Activated naive CD4-positive, alpha-beta T cell treated with anti-CD3 and anti-CD28 coated beads, Interleukin-2, amount 50 U/mL, for 24 hours (primary cell): ENCODE data around the gene IPO4.
A peak's percentile ranks its signal among the peaks of the same experiment; 100 is the strongest.

Experiments
- H3K27ac Mint-ChIP-seq: one replicate; pipeline ENCODE4 v1.8.0; 2021; ENCODE audit warnings: mild to moderate bottlenecking, mixed read lengths
- H3K27me3 Mint-ChIP-seq: one replicate; pipeline ENCODE4 v1.8.0; 2021; ENCODE audit warnings: mixed read lengths
- H3K36me3 Mint-ChIP-seq: one replicate; pipeline ENCODE4 v1.8.0; 2021; ENCODE audit warnings: mixed read lengths
- H3K4me1 Mint-ChIP-seq: one replicate; pipeline ENCODE4 v1.8.0; 2021; ENCODE audit warnings: mixed read lengths
- H3K4me3 Mint-ChIP-seq: one replicate; pipeline ENCODE4 v1.8.0; 2021; ENCODE audit warnings: mild to moderate bottlenecking, mixed read lengths
- H3K9me3 Mint-ChIP-seq: one replicate; pipeline ENCODE4 v1.8.0; 2021; ENCODE audit warnings: mixed read lengths

The IPO4 gene

DNA sequence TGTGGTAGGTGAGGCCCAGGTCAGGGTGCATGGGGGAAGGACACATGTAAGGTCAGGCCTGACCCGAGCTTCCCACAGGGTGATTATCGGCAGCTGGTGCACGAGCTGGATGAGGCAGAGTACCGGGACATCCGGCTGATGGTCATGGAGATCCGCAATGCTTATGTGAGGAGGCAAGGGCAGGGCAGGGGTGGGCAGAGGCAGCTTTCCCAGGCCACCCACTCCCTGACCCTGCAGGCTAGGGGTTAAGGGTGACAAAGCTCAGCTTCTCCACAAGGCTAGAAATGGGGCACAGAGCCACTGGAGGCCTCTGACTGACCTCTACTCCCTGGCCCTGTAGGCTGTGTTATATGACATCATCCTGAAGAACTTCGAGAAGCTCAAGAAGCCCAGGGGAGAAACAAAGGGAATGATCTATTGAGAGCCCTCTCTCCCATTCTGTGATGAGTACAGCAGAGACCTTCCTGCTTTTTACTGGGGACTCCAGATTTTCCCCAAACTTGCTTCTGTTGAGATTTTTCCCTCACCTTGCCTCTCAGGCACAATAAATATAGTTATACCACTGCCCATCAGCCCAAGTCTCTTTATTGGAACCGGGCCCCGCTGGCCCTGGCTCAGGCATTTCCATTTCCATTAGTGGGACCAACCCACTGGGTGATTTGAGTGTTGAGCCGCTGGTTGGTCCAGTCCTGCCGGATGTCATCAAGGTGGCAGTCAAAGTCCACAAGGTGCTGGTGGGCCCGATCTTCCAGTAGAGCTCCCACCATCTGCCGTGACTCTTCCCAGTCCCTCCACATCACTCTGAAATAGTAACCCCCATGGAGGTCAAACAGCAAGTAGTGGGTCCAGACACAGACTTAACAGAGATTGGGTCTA is 50.0 kb downstream of the IPO4 start:
- H3K27me3 Mint-ChIP-seq = no peaks in the 10 kb centered on the region
- H3K4me1 Mint-ChIP-seq = peaks cover 64% of the 10 kb centered on the region
- H3K36me3 Mint-ChIP-seq = peaks cover 17% of the 10 kb centered on the region
- H3K27ac Mint-ChIP-seq = peak overlapping the region; percentile 18
- H3K9me3 Mint-ChIP-seq = no peaks in the 10 kb centered on the region
- peak overlapping the region; percentile 93 for H3K4me3 Mint-ChIP-seq

DNA sequence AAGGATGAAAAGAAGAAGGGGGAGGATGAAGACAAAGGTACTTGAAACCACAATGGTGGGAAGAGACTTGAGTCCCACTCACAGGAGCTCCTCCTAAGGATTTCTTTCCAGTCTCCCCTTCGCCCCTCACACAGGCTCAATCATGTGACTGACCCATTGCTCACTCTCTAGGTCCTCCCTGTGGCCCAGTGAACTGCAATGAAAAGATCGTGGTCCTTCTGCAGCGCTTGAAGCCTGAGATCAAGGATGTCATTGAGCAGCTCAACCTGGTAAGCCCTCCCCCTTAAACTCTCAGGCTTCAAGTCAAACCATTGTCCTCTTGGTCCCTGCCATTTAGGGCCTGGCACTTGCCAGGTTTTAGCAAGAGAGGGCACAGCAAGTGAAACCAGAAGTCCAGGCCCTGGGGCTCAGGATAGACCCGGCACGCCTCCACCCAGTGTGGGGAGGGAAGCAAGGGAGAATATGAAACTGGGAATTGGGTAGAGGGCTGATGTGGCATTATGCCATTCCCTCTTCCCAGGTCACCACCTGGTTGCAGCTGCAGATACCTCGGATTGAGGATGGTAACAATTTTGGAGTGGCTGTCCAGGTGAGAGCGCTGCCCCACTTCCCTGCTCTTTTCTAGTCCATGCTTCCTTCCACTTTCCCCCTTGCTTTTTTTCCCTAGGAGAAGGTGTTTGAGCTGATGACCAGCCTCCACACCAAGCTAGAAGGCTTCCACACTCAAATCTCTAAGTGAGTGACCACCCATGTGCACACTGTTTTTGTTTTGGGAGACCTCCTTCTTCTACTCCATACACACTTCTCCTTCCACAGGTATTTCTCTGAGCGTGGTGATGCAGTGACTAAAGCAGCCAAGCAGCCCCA is 50.9 kb downstream of the IPO4 start:
- H3K27me3 Mint-ChIP-seq = no peaks in the 10 kb centered on the region
- peaks cover 17% of the 10 kb centered on the region for H3K36me3 Mint-ChIP-seq
- H3K9me3 Mint-ChIP-seq = no peaks in the 10 kb centered on the region
- peak overlapping the region; percentile 93 for H3K4me3 Mint-ChIP-seq
- peak overlapping the region; percentile 90 for H3K27ac Mint-ChIP-seq
- peaks cover 60% of the 10 kb centered on the region for H3K4me1 Mint-ChIP-seq

GRCh38 chr14:24136684-24137528 is 51.7 kb downstream of the IPO4 start:
- H3K27ac Mint-ChIP-seq = peak overlapping the region; percentile 90
- H3K9me3 Mint-ChIP-seq = no peaks in the 10 kb centered on the region
- H3K36me3 Mint-ChIP-seq = peaks cover 17% of the 10 kb centered on the region
- peaks cover 63% of the 10 kb centered on the region for H3K4me1 Mint-ChIP-seq
- H3K4me3 Mint-ChIP-seq = peak overlapping the region; percentile 93
- no peaks in the 10 kb centered on the region for H3K27me3 Mint-ChIP-seq

DNA sequence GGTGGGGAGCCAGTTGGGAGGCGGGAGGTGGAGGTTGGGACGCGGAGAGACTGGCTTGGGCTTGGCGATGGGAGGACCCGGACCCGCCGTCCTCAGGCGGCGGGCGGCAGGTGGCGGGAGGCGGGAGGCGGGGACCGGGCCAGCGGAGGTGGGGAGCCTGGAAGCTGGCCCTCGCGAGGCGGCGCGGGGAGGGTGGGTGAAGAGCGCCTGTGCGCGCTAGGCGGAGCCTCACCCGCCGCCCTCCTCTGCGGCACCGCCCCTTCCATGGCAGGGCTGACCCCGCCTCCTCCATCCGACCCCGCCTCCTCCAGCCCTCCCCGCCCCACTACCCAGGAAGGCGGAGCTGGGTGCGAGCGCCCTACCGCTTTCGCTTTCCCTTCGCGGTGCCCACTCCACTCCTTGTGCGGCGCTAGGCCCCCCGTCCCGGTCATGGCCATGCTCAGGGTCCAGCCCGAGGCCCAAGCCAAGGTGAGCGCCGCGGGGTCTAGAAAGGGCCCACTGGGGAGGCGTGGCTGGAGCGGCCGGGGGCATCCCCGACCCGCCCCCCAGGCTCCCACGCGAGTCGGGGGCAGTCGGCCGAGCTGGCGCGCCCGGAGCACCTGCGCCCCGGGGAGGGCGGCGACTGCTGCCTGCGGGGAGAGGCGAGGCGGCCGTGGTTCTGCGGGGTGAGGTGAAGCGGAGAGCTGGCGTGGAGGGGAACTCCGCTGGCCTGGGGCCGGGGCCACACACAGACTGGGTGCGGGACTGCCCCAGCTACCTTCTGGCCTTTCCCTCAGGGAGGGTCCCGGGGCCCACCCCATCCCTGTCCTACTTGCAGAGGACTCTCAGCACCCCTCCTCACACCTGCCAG is 52.6 kb downstream of the IPO4 start, which contains the start of gene PSME1:
Gene PSME1 (plus strand): TSS at position 361 of the 850 bp plus-strand sequence. CDS start 69 bp downstream, at position 430.
- no peaks in the 10 kb centered on the region for H3K27me3 Mint-ChIP-seq

GRCh38 chr14:24135584-24135833 is 53.1 kb downstream of the IPO4 start:
- Mint-ChIP-seq H3K36me3 (peaks cover 17% of the 10 kb centered on the region), H3K4me1 (peaks cover 65% of the 10 kb centered on the region), H3K27ac (peak overlapping the region; percentile 96), H3K9me3 (no peaks in the 10 kb centered on the region), H3K4me3 (peak overlapping the region; percentile 93), H3K27me3 (no peaks in the 10 kb centered on the region)

More for the DNA sequence above, 52.6 kb downstream of the IPO4 start, which contains the start of gene PSME1:
- Mint-ChIP-seq H3K4me1 (peaks cover 64% of the 10 kb centered on the region), H3K36me3 (peaks cover 17% of the 10 kb centered on the region), H3K27ac (peak within 1 kb of the TSS; percentile 96), H3K9me3 (no peaks in the 10 kb centered on the region), H3K4me3 (peak within 1 kb of the TSS; percentile 93)

- no peaks in the 10 kb centered on the region for H3K27me3 Mint-ChIP-seq
- peaks cover 9% of the 10 kb centered on the region for H3K36me3 Mint-ChIP-seq
- H3K4me3 Mint-ChIP-seq = no peak overlapping the region
- peak overlapping the region; percentile 6 for H3K27ac Mint-ChIP-seq
- H3K4me1 Mint-ChIP-seq = peaks cover 53% of the 10 kb centered on the region
- H3K9me3 Mint-ChIP-seq = no peaks in the 10 kb centered on the region
Measured at GRCh38 chr14:24133735-24134134, 54.9 kb downstream of the IPO4 start.

DNA sequence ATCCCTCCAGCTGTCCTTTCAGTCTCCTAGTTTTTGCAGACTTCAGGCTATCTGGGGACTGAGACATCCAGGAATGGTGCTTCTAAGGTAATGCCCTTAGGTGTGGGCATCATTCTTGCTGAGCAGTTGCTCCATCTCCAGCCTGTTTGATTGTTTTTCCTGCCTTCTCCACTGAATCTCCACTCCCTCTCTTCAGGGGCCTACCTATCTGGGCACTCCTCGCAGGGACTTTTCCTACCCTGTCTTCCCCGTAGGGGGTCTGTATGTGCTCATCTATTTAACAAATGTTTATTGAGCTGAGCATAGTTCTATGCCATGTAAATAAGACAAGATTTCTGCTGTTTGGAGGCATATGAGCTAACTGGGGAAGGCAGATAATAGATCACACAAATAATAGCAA is 55.6 kb downstream of the IPO4 start:
- Mint-ChIP-seq H3K4me3 (peak overlapping the region; percentile 71), H3K27me3 (no peaks in the 10 kb centered on the region), H3K36me3 (peaks cover 5% of the 10 kb centered on the region), H3K4me1 (peaks cover 45% of the 10 kb centered on the region), H3K9me3 (no peaks in the 10 kb centered on the region), H3K27ac (peak overlapping the region; percentile 98)

DNA sequence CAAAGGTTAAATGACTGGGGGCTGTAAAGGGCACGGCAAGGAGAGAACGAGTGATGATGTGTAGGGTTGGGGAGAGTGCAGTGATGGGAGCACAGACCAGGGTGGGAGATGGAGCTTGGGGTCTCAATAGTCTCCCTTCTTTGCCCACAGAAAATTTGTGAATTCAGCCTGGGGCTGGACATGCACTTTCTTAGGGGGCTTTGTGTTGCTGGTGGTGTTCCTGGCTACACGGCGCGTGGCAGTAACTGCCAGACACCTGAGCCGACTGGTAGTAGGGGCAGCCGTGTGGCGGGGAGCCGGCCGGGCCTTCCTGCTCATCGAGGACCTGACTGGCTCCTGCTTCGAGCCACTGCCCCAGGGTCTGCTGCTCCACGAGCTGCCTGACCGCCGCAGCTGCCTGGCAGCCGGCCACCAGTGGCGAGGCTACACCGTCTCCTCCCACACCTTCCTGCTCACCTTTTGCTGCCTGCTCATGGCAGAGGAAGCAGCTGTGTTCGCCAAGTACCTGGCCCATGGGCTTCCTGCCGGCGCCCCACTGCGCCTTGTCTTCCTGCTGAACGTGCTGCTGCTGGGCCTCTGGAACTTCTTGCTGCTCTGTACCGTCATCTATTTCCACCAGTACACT is 56.4 kb downstream of the IPO4 start:
- peak overlapping the region; percentile 71 for H3K4me3 Mint-ChIP-seq

DNA sequence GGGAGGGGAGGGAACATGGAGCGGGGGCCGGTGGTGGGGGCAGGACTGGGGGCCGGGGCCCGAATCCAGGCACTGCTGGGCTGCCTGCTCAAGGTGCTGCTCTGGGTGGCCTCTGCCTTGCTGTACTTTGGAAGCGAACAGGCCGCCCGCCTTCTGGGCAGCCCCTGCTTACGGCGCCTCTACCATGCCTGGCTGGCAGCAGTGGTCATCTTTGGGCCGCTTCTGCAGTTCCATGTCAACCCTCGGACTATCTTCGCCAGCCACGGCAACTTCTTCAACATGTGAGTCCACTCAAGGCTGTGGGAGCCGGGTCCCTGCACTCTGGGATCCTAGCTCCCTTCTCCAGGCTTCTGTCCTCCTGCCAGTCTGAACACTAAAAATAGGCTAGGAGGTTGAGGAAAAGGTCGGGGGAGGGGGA is 57.1 kb downstream of the IPO4 start:
- Mint-ChIP-seq H3K27ac (peak overlapping the region; percentile 98), H3K4me1 (peaks cover 34% of the 10 kb centered on the region), H3K4me3 (no peak overlapping the region), H3K9me3 (no peaks in the 10 kb centered on the region), H3K27me3 (no peaks in the 10 kb centered on the region), H3K36me3 (no peaks in the 10 kb centered on the region)

More for the DNA sequence above, 56.4 kb downstream of the IPO4 start:
- Mint-ChIP-seq H3K9me3 (no peaks in the 10 kb centered on the region), H3K27me3 (no peaks in the 10 kb centered on the region), H3K27ac (peak overlapping the region; percentile 98), H3K4me1 (peaks cover 39% of the 10 kb centered on the region), H3K36me3 (peaks cover 5% of the 10 kb centered on the region)

DNA sequence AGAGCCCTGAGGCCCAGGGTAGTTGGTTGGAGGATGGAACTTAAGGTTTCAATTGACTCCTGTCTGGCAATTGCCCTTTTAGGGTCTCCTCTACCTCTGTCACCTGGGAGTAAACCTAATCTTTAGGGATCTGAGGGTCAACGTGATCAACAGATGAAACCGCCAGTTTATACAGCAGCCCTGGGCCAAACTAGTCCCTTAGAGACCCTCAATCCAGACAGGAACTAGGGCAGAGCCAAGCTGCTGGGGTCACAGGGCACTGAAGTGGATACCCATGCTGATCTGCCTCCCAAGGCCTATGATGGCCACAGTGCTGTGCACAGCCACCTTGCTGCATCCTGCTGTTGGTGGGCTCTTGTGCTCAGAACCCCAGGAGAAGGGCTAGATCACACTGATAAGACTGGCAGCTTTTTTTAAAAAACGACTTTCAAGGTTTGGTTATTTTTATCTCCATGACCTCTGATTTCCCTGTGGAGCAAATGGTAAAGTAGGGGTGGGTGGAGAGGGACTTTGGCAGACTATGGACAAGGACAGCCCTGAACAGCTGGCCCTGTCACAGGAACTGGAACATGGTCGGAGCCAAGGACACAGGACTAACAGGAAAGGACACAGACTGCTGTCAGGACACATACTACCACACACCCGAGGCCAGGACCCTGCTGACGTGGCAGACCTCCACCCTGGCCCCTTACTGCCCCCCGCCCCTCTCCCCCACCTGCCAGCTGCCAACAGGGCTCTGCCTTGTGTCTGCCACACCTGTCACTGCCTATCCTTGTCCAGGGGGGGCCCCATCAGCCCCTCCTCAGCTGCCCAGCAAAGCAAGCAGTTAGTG is 57.7 kb downstream of the IPO4 start:
- H3K9me3 Mint-ChIP-seq = no peaks in the 10 kb centered on the region
- no peaks in the 10 kb centered on the region for H3K36me3 Mint-ChIP-seq
- no peaks in the 10 kb centered on the region for H3K27me3 Mint-ChIP-seq
- H3K27ac Mint-ChIP-seq = peak overlapping the region; percentile 66
- no peak overlapping the region for H3K4me3 Mint-ChIP-seq
- peaks cover 34% of the 10 kb centered on the region for H3K4me1 Mint-ChIP-seq

GRCh38 chr14:24130380-24130716 is 58.3 kb downstream of the IPO4 start, which contains the start of gene FITM1:
Gene FITM1, plus strand, starts transcription at chr14:24130659. Its CDS starts 905 bp downstream, at chr14:24131564.
- Mint-ChIP-seq H3K27ac (peak within 1 kb of the TSS; percentile 66), H3K36me3 (no peaks in the 10 kb centered on the region), H3K9me3 (no peaks in the 10 kb centered on the region), H3K4me3 (no peak within 1 kb of the TSS), H3K4me1 (peaks cover 30% of the 10 kb centered on the region), H3K27me3 (no peaks in the 10 kb centered on the region)
